ENCODE measurements around the gene PCDHGA12.
"Not testable (repeated sequence)": the region's sequence is repeated elsewhere in the genome, so short reads cannot be mapped to it uniquely, and the experiment has no call there.

Gene PCDHGA12

GRCh38 chr5:141430332-141431113 lies at the start of gene PCDHGA12:
PCDHGA12 (plus strand) TSS chr5:141430507; CDS start chr5:141430760, 253 bp downstream.
- DNase-seq: no peak

- DNase-seq: no peak
Observed at GRCh38 chr5:141382469-141383294, 47.6 kb upstream of the PCDHGA12 start, which contains the start of gene PCDHGA7. PCDHGA7 (plus strand) TSS chr5:141382742; CDS start chr5:141382900, 158 bp downstream.

- DNase-seq: no peak
Observed at GRCh38 chr5:141383345-141383744, 47.0 kb upstream of the PCDHGA12 start.

- no peak for DNase-seq
Observed at GRCh38 chr5:141384471-141385267, 45.6 kb upstream of the PCDHGA12 start.

GRCh38 chr5:141387557-141388311 lies 42.6 kb upstream of the PCDHGA12 start, which contains the start of gene PCDHGB4:
PCDHGB4 (plus strand) TSS chr5:141387698; CDS start chr5:141387885, 187 bp downstream.
- DNase-seq: not testable (repeated sequence)

- no peak for DNase-seq
Observed at GRCh38 chr5:141388661-141389060, 41.6 kb upstream of the PCDHGA12 start.

- no peak for DNase-seq
Observed at GRCh38 chr5:141389153-141390042, 40.9 kb upstream of the PCDHGA12 start.

GRCh38 chr5:141392429-141393198 lies 37.7 kb upstream of the PCDHGA12 start, which contains the start of gene PCDHGA8:
PCDHGA8 (plus strand) TSS chr5:141392633; CDS start chr5:141392814, 181 bp downstream.
- DNase-seq: no peak

- no peak for DNase-seq
Observed at GRCh38 chr5:141393267-141393666, 37.0 kb upstream of the PCDHGA12 start.

- DNase-seq: not testable (repeated sequence)
Observed at GRCh38 chr5:141394401-141395187, 35.7 kb upstream of the PCDHGA12 start.

- not testable (repeated sequence) for DNase-seq
Observed at GRCh38 chr5:141397756-141398551, 32.4 kb upstream of the PCDHGA12 start, which contains the start of gene PCDHGB5. PCDHGB5 (plus strand) TSS chr5:141397947; CDS start chr5:141398128, 181 bp downstream.

GRCh38 chr5:141398608-141399007 lies 31.7 kb upstream of the PCDHGA12 start:
- DNase-seq: no peak

GRCh38 chr5:141399555-141400258 lies 30.6 kb upstream of the PCDHGA12 start:
- no peak for DNase-seq

GRCh38 chr5:141402553-141403243 lies 27.6 kb upstream of the PCDHGA12 start, which contains the start of gene PCDHGA9:
PCDHGA9 (plus strand) TSS chr5:141402778; CDS start chr5:141402953, 175 bp downstream.
- no peak for DNase-seq

GRCh38 chr5:141403387-141403786 lies 26.9 kb upstream of the PCDHGA12 start:
- DNase-seq: no peak

GRCh38 chr5:141407790-141408505 lies 22.4 kb upstream of the PCDHGA12 start, which contains the start of gene PCDHGB6:
PCDHGB6 (plus strand) TSS chr5:141408021; CDS start chr5:141408203, 182 bp downstream.
- DNase-seq: not testable (repeated sequence)
